SKM-1 (cell line): Measurements from ENCODE around the gene AK4.
A peak's percentile ranks its signal among the peaks of the same experiment; 100 is the strongest.

Experiments used
- DNase-seq: peaks from one replicate; lab custom pipeline; 2025; ENCODE audit not compliant: unreplicated experiment; lab: John Stamatoyannopoulos, UW

The AK4 gene

DNA sequence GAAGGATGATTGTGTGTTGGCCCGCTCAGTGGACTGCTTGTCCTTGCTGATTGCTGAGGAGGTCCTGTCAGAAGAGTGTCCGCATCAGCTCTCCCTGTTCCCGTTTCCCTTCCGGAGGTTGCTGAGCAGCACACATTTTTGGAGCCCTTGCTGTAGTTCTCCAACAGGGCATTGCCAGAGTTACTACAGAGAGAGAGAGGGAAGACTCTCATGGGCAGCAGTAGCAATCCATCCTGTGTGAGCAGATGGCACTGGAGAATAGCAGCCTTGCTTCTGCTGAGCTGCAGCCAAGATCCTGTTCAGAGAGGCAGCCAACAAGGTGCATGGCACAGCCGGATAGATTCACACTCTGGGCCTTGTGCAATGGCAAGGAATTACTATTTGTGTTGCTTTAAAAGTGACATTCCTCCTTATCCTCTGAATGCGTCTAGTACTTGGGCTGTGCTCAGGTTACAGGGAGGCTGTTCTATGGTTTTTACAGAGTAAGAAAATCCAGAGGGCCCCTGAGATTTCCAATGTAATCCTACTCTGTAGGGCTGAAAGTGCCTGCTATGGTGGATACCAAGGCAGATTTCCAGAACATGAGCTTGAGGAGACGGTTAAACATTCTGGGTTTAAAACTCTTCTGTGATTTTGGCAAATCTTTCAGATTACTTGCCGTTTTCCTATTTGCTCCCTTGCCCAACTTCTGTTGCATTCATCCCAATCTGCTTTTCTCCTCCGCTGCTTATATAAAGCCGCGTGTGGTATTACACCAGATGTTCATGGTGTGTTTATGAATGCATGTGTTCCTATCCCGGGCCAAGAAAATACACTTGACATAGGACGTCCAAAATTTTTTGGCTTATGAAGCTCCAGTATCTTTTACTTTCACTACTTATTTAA lies 27.4 kb downstream of the AK4 start:
- no peak for DNase-seq

GRCh38 chr1:65176056-65176450 lies 28.1 kb downstream of the AK4 start:
- DNase-seq, result no peak

DNA sequence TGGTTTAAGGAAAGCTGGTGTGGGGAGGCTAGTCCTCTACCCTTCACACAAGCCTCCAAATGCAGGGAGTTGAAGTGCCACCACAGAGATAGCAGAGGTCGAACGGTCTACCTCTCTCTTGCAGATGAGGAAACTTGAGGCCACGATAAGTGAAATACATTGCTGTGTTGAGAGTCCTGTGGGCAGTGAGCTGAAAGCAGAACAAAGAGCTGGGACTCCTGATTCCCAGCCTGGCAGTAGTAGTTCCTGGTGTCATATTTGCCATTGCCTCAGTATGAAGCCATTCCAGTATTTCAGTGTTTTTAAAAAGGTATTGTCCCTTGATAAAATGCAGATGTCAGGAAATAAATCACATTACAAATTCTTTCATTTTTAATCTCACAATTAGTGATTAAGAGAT lies 28.6 kb downstream of the AK4 start:
- peak; percentile 15 for DNase-seq

DNA sequence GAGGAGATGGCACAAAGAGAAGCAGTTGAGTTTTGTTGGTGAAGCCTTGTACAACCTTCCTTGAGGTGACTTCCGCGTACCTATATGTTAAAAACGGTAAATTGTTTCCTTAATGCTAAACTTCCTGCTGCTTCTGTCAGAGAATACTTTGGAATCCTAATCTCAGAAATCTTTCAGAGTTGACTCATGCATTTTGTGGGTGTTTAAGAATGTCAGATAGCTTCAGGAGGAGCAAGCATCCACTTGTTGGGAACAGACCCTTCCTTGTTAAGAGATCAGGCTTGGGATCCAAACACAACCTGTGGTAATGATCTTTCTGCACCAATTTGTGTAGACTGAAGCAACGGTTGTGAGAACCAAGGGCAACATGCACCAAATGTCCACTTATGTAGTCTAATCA lies 29.5 kb downstream of the AK4 start:
- DNase-seq, result no peak

DNA sequence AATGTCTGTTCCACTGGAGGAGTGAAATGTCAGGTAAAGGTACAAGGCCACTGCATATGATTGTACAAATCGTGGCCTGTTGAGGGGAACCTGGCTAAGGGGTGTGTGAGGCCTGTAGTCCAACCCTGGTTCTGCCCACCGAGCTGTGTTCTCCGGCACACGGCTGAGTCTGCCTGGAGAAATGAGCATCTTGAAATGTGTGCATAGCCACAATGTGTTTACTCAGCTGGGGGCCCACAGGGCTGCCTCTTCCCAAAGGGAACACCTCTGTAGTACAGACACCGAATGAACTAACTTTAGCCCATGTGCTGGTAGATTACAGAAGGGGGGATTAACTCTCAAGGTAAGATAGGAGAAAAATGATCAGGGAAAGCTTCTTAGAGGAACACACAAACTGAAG lies 30.2 kb downstream of the AK4 start:
- DNase-seq, result no peak

- no peak for DNase-seq
Measured at GRCh38 chr1:65179148-65179547, 31.1 kb downstream of the AK4 start.

- no peak for DNase-seq
Measured at GRCh38 chr1:65180977-65181376, 33.0 kb downstream of the AK4 start.

DNA sequence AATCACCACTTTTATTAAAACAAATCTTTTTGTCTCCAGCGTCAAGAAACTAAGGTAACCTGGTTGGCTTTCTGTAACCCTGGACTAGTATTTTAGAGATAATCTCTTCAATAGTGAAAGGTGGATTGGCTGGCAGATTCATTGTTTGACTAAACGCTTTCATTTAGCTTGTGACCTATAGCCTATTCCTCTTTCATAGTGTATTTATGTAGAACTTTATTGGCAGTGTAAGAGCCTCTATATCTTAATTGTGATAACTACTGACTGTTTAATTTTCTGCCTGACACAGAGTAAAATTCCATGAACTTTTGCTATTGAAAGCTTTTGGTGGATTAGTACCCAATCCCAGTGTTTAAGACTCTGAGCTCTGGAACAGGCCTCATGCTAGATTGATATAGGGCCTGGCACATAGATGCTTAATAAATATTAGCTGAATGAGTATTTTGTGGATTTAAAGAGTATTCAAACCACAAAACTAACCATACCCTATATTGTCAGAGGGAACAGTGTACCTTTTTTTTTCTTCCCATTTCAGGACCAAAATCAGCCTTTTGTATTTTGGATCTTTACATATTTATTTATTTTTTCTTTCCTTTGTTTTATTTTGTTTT lies 34.8 kb downstream of the AK4 start:
- DNase-seq, result no peak

GRCh38 chr1:65189576-65190115 lies 41.6 kb downstream of the AK4 start:
- no peak for DNase-seq

- DNase-seq, result no peak
Measured at GRCh38 chr1:65190229-65190628, 42.2 kb downstream of the AK4 start.

GRCh38 chr1:65193129-65193695 lies 45.2 kb downstream of the AK4 start:
- DNase-seq, result no peak

- DNase-seq, result no peak
Measured at GRCh38 chr1:65195495-65196417, 47.8 kb downstream of the AK4 start.

- no peak for DNase-seq
Measured at GRCh38 chr1:65196926-65197325, 48.9 kb downstream of the AK4 start.

DNA sequence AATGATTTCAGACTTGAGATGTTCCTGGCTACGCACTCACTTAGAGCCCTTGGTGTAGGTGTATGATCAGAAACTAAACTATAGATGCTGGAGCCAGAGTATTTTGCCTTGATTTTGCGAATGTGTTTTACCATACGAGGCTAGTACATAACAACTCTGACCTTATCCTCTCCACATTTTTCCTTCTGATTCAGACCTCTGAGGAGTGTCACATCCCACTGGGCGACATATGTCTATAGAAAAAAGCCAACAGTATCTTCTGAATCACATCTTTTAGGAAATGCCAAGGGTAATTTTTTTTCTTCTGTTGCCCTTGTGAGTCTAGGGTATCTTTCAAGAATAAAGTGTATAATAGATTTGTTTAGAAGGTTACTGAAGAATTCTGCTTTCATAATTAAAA lies 49.6 kb downstream of the AK4 start:
- DNase-seq, result no peak

GRCh38 chr1:65198096-65198495 lies 50.1 kb downstream of the AK4 start:
- no peak for DNase-seq

DNA sequence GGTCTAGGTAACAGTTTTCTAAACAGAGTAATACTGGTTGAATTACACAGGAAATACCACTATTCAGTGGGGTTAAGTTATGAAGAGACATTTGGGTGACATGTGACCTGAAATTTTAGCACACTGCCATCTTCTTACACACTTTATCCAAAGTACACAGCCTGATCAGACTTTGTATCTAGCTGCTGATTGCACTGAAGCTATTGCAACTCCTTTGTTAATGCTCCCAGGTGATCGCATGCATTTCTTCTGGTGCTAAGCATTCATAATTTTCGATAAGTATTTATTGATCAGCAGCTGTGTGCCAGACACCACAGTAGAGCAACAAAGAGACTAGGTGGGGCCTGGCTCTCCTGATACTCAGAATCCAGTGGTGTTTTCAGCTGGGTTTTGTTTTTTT lies 52.4 kb downstream of the AK4 start:
- no peak for DNase-seq

GRCh38 chr1:65206836-65207235 lies 58.8 kb downstream of the AK4 start:
- no peak for DNase-seq

GRCh38 chr1:65207317-65207716 lies 59.3 kb downstream of the AK4 start:
- DNase-seq, result no peak

DNA sequence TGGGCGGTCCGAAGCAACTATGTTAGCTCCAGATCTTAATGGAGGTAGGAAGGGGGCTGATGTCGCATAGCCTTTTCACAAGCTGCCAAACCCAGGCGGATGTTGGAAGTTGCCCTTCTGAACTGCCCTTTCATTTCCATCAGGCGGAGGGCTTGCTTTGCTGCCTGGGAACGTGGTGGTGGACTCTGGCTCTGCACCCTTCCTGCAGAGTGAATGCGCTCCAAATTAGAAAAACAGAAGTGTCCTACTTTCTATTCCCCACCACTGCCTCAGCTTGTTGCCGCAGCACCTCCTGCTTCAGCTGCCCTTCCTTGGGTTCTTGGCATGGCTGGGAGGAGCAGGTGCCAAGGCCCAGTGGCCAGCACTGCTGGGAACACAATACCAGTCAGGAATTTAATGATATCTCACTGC lies 60.6 kb downstream of the AK4 start:
- DNase-seq, result no peak

GRCh38 chr1:65209005-65209885 lies 61.2 kb downstream of the AK4 start:
- peak; percentile 12 for DNase-seq
